Naive thymus-derived CD4-positive, alpha-beta T cell (primary cell): Measurements from ENCODE around the gene DAPP1. TPM values are rescaled to one million over a fixed set of nuclear protein-coding genes. Genes with fewer than 3 reads are reported as not detected.
A peak's percentile ranks its signal among the peaks of the same experiment; 100 is the strongest.

Experiments
- ATAC-seq: fragments of 150-1000 bp; cut with Tn5 transposase; 2 replicates; pipeline ENCODE4 v1.10.0; 2021; ENCODE audit warnings: mild to moderate bottlenecking, moderate library complexity
- CTCF ChIA-PET: fragments of 350-600 bp; sonication (Branson Sonifier 250); formaldehyde crosslinking; loops from one replicate; lab custom pipeline; 2021; ENCODE audit warnings: antibody characterized with exemption; lab: Charles Lee
- POLR2A ChIA-PET: fragments of 350-600 bp; sonication (Branson Sonifier 250); formaldehyde crosslinking; loops from one replicate; lab custom pipeline; 2021; ENCODE audit warnings: antibody characterized with exemption, inconsistent platforms; lab: Charles Lee
- DNase-seq, 9 donors: peaks; one replicate each; pipeline versions ENCODE4 v3.0.0 to v3.0.0-alpha.2; 2020 to 2022; ENCODE audit warnings: mixed read lengths in 1 of 9
- H3K27ac ChIP-seq: one replicate; pipeline ENCODE4 v1.7.0; 2013; ENCODE audit warnings: mild to moderate bottlenecking, low read depth, low read length, moderate library complexity
- H3K27me3 ChIP-seq, 2 donors: one replicate each; pipeline ENCODE4 v1.7.0; 2013; ENCODE audit warnings: low read length in 2 of 2, mild to moderate bottlenecking in 2 of 2, moderate library complexity in 2 of 2; ENCODE audit not compliant: control insufficient read depth in 2 of 2, insufficient read depth in 2 of 2
- H3K36me3 ChIP-seq, 3 experiments: 1 replicate in 2 of 3; 2 replicates in 1 of 3; pipeline ENCODE4 v1.7.0; 2013; ENCODE audit warnings: low read length in 3 of 3, mild to moderate bottlenecking in 3 of 3, moderate library complexity in 1 of 3; ENCODE audit not compliant: insufficient read depth in 3 of 3, control insufficient read depth in 2 of 3
- H3K4me1 ChIP-seq, 2 donors: one replicate each; pipeline ENCODE4 v1.7.0; 2013; ENCODE audit warnings: low read length in 2 of 2, mild to moderate bottlenecking in 2 of 2, moderate library complexity in 1 of 2; ENCODE audit not compliant: control insufficient read depth in 2 of 2, insufficient read depth in 2 of 2
- H3K4me3 ChIP-seq: 2 replicates; pipeline ENCODE4 v1.7.0; 2013; ENCODE audit warnings: mild to moderate bottlenecking, low read length
- H3K9me3 ChIP-seq, 3 experiments: 1 replicate in 2 of 3; 2 replicates in 1 of 3; pipeline ENCODE4 v1.7.0; 2013; ENCODE audit warnings: low read length in 3 of 3; ENCODE audit not compliant: control insufficient read depth in 2 of 3
- H3K27ac Mint-ChIP-seq, 9 donors: one replicate each; pipeline ENCODE4 v1.8.0; 2020 to 2022; ENCODE audit warnings: mixed read lengths in 9 of 9, mild to moderate bottlenecking in 8 of 9, moderate library complexity in 5 of 9, inconsistent platforms in 2 of 9
- H3K27me3 Mint-ChIP-seq, 5 donors: one replicate each; pipeline ENCODE4 v1.8.0; 2021 to 2022; ENCODE audit warnings: mixed read lengths in 5 of 5, mild to moderate bottlenecking in 1 of 5
- H3K36me3 Mint-ChIP-seq, 5 donors: one replicate each; pipeline ENCODE4 v1.8.0; 2020 to 2022; ENCODE audit warnings: mixed read lengths in 5 of 5, mild to moderate bottlenecking in 3 of 5, inconsistent platforms in 1 of 5
- H3K4me1 Mint-ChIP-seq, 7 donors: one replicate each; pipeline ENCODE4 v1.8.0; 2020 to 2022; ENCODE audit warnings: mixed read lengths in 7 of 7, mild to moderate bottlenecking in 3 of 7, inconsistent platforms in 1 of 7
- H3K4me3 Mint-ChIP-seq, 10 donors: one replicate each; pipeline ENCODE4 v1.8.0; 2020 to 2022; ENCODE audit warnings: mild to moderate bottlenecking in 10 of 10, mixed read lengths in 10 of 10, moderate library complexity in 6 of 10, inconsistent platforms in 2 of 10
- H3K9me3 Mint-ChIP-seq, 11 donors: one replicate each; pipeline ENCODE4 v1.8.0; 2020 to 2022; ENCODE audit warnings: mixed read lengths in 11 of 11, mild to moderate bottlenecking in 4 of 11, inconsistent platforms in 1 of 11, moderate library complexity in 1 of 11
- intact Hi-C, 2 donors: fragments of 100-400 bp; cut with micrococcal nuclease; formaldehyde crosslinking; loops; one replicate each; pipeline ENCODE4 v1.15.1; 2023
- polyA plus RNA-seq, 2 donors: library from polyadenylated mRNA; unstranded; fragments of 300-500 nt; fragmentation: Illumina TruSeq; gene quantifications; one replicate each; pipeline ENCODE4 v1.2.3, GENCODE V29; 2021
- total RNA-seq, 6 experiments: library from RNA in 5 of 6; stranded (reverse) in 5 of 6; gene quantifications; 1 replicate in 5 of 6; 2 replicates in 1 of 6; pipeline ENCODE4 v1.2.3 and lab custom pipeline; 2021 to 2026

Gene DAPP1
- total and polyA plus RNA-seq, 7 experiments from 2014 or later, result 10.9 to 49.6 (median 20.7) TPM

DNA sequence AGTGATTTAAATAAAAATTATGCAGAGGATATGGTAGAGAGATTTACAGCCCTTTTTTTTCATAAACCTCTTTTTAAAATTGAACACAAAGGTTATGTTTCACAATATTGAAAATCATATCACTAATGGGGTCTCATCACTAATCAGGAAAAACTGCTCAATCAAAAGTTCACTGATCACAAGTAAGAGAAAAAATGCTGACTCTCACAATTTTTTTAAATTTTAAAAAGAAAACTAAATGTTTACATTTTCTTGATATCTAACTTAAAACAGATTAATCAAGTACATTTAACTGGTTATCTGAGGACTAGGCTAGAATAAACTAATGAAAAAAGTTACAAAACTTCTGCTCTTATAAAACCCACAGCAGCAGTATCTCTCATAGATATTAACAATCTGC is 69.1 kb downstream of the DAPP1 start:
- H3K9me3 Mint-ChIP-seq, result no peaks in the 10 kb centered on the region
- Histone ChIP-seq H3K27me3 (no peaks in the 10 kb centered on the region), H3K9me3 (no peaks in the 10 kb centered on the region), H3K36me3 (peaks cover 2 to 22% (median 11%) of the 10 kb centered on the region in 3 experiments), H3K4me3 (no peak overlapping the region), H3K4me1 (peaks cover 0 to 4% of the 10 kb centered on the region in 2 donors), H3K27ac (no peak overlapping the region)
- no peaks in the 10 kb centered on the region for H3K27me3 Mint-ChIP-seq
- POLR2A ChIA-PET, result interaction anchor here (0.7 to 1.6 kb wide), 5 partner anchors 36 to 325 kb away, joined by 3 to 7 read pairs (median 3); partner anchors contain the start of genes DNAJB14 and TRMT10A
- H3K4me1 Mint-ChIP-seq, result peaks cover 3 to 24% (median 18%) of the 10 kb centered on the region in 7 donors
- H3K36me3 Mint-ChIP-seq, result peaks cover 0 to 9% (median 3%) of the 10 kb centered on the region in 5 donors
- intact Hi-C loops, result loop anchor here (1.0 to 5.0 kb wide), 11 partner anchors 39 to 478 kb away; partner anchors contain the start of gene DAPP1 (in 2 of the 2)
- CTCF ChIA-PET, result interaction anchor here (0.6 to 3.1 kb wide), 4 partner anchors 63 to 419 kb away, joined by 3 to 27 read pairs (median 4); no protein-coding TSS in a partner anchor
- DNase-seq (no peak), ATAC-seq (no peak)
- H3K27ac Mint-ChIP-seq, result peak overlapping the region in 1 of 9 donors; percentile 14
- H3K4me3 Mint-ChIP-seq, result no peak overlapping the region

DNA sequence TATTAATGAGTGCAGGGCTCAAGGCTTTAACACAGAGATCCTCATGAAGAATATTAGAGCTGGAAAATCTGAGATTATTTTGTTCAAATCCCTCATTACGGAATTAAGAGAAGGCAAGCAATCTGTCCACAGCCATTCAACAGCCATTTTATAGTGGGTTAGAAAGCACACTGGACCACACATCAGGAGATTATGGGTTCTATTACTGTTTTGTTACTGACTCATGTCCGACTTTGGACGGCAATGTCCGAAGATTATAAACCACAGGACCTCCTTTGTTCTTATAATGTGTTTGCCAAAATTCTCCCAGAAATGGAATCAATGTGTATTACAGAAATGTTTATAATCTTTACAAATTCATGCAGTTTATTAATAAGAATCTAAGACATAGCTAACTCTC is 69.5 kb downstream of the DAPP1 start:
- no peaks in the 10 kb centered on the region for H3K9me3 Mint-ChIP-seq
- H3K4me3 Mint-ChIP-seq, result no peak overlapping the region
- H3K36me3 Mint-ChIP-seq, result peaks cover 0 to 14% (median 7%) of the 10 kb centered on the region in 5 donors
- H3K9me3 ChIP-seq, result no peaks in the 10 kb centered on the region
- no peaks in the 10 kb centered on the region for H3K27me3 Mint-ChIP-seq
- ATAC-seq (no peak), DNase-seq (no peak)
- H3K4me1 ChIP-seq, result peaks cover 0 to 4% of the 10 kb centered on the region in 2 donors
- ChIA-PET CTCF (interaction anchor here (0.6 to 3.1 kb wide), 4 partner anchors 63 to 420 kb away, joined by 3 to 27 read pairs (median 3); no protein-coding TSS in a partner anchor), POLR2A (interaction anchor here (0.6 to 1.6 kb wide), 6 partner anchors 36 to 325 kb away, joined by 3 to 7 read pairs (median 3); partner anchors contain the start of genes DNAJB14 and TRMT10A)
- intact Hi-C loops, result loop anchor here in 1 of 2 donors (5.0 kb wide), 3 partner anchors 164 to 479 kb away; no protein-coding TSS in a partner anchor
- no peak overlapping the region for H3K27ac ChIP-seq
- H3K4me1 Mint-ChIP-seq, result peaks cover 8 to 29% (median 22%) of the 10 kb centered on the region in 7 donors
- no peaks in the 10 kb centered on the region for H3K27me3 ChIP-seq
- H3K4me3 ChIP-seq, result no peak overlapping the region
- H3K27ac Mint-ChIP-seq, result peak overlapping the region in 1 of 9 donors; percentile 14
- H3K36me3 ChIP-seq, result peaks cover 0 to 19% (median 9%) of the 10 kb centered on the region in 3 experiments

DNA sequence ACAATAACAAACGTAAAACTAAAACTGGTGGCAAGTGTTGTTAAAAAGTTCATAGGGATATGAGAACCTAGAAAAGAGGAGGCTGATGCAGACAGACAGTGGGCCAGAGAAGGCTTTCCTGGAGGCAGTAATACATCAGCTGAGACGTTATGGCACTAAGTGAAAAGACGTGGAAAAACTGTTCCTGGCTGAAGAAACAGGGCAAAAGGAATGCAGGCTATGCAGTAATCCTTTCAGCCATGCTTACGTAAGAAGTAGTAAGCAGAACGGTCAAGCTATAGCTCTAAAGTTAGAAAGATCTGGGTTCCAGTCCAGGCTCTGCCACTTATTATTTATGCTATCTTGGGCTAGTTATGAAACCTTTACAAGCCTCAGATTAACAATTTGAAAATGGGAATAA is 71.2 kb downstream of the DAPP1 start:
- ChIA-PET POLR2A (no interaction called here), CTCF (no interaction called here)
- no peak for DNase-seq
- no peaks in the 10 kb centered on the region for H3K9me3 ChIP-seq
- H3K4me1 ChIP-seq, result peaks cover under 1 to 13% of the 10 kb centered on the region in 2 donors
- peaks cover 0 to 14% (median 7%) of the 10 kb centered on the region in 5 donors for H3K36me3 Mint-ChIP-seq
- H3K4me3 ChIP-seq, result no peak overlapping the region
- H3K27ac Mint-ChIP-seq, result peak overlapping the region in 5 of 9 donors; percentile 28 to 65 (median 29)
- H3K36me3 ChIP-seq, result peaks cover 0 to 11% (median 4%) of the 10 kb centered on the region in 3 experiments
- no peaks in the 10 kb centered on the region for H3K9me3 Mint-ChIP-seq
- no peak for ATAC-seq
- H3K27ac ChIP-seq, result no peak overlapping the region
- H3K27me3 Mint-ChIP-seq, result no peaks in the 10 kb centered on the region
- intact Hi-C loops, result loop anchor here in 1 of 2 donors (5.0 kb wide), 3 partner anchors 166 to 481 kb away; no protein-coding TSS in a partner anchor
- H3K4me1 Mint-ChIP-seq, result peaks cover 13 to 42% (median 36%) of the 10 kb centered on the region in 7 donors
- H3K4me3 Mint-ChIP-seq, result no peak overlapping the region
- H3K27me3 ChIP-seq, result no peaks in the 10 kb centered on the region

DNA sequence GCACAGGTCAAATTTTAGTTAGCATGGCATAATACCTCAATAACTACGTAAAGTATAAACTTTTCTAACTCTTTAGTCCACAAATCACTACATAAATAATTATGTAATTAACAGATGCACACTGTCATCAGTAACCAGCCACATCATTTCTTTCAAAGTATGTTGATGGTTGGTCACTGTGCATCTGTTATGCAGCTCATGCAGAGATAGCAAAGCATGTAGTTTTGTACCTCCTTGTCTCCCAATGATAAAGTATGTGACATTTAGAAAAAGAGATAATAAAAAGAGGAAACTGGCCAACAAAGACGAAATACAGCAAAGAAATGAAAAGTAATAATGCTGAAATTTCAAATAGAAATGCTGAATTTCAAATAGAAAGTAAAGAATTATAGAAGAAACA is 74.7 kb downstream of the DAPP1 start:
- Mint-ChIP-seq H3K9me3 (no peaks in the 10 kb centered on the region), H3K36me3 (peaks cover 0 to 14% (median 7%) of the 10 kb centered on the region in 5 donors), H3K4me3 (peak overlapping the region in 5 of 10 donors; percentile 14 to 35 (median 29)), H3K27me3 (no peaks in the 10 kb centered on the region), H3K27ac (peak overlapping the region in 5 of 9 donors; percentile 23 to 83 (median 43)), H3K4me1 (peaks cover 25 to 68% (median 60%) of the 10 kb centered on the region in 7 donors)
- H3K9me3 ChIP-seq, result no peaks in the 10 kb centered on the region
- H3K36me3 ChIP-seq, result peaks cover 0 to 1% (median 0%) of the 10 kb centered on the region in 3 experiments
- no peak overlapping the region for H3K4me3 ChIP-seq
- no peak overlapping the region for H3K27ac ChIP-seq
- H3K27me3 ChIP-seq, result no peaks in the 10 kb centered on the region
- intact Hi-C loops, result loop anchor here (5.0 to 10.0 kb wide), 4 partner anchors 203 to 1456 kb away; partner anchors contain the start of genes METAP1 (in 1 of the 2) and PPP3CA (in 1 of the 2)
- H3K4me1 ChIP-seq, result peaks cover 13 to 25% of the 10 kb centered on the region in 2 donors
- ChIA-PET POLR2A (interaction anchor here (0.8 to 3.7 kb wide), 3 partner anchors 45 to 328 kb away, joined by 3 to 80 read pairs (median 3); partner anchors contain the start of genes DNAJB14 and TRMT10A), CTCF (interaction anchor here (0.9 to 1.3 kb wide), 2 partner anchors 51 to 58 kb away, joined by 3 read pairs; no protein-coding TSS in a partner anchor)
- no peak for ATAC-seq
- DNase-seq, result no peak

DNA sequence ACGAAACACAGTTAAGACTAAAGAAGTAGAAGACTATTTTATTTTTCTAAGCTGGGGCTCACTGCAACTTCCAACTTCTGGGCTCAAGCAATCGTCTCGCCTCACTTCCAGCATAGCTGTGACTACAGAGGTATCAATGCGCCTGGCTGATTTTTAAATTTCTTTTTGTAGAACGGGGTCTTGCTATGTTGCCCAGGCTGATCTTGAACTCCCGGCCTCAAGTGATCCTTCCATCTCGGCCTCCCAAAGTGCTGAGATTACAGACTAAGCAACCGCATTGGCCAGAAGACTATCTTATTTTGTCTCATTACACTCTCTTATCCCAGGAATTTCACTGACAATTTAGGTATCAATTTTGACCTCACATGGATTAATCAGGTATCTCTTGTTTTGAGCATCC is 76.4 kb downstream of the DAPP1 start:
- Mint-ChIP-seq H3K27ac (peak overlapping the region; percentile 96 to 99 (median 98)), H3K4me1 (peaks cover 25 to 64% (median 60%) of the 10 kb centered on the region in 7 donors), H3K4me3 (peak overlapping the region; percentile 96 to 99 (median 98)), H3K27me3 (no peaks in the 10 kb centered on the region), H3K9me3 (no peaks in the 10 kb centered on the region), H3K36me3 (peaks cover 0 to 14% (median 7%) of the 10 kb centered on the region in 5 donors)
- DNase-seq (no peak), ATAC-seq (no peak)
- Histone ChIP-seq H3K4me1 (peaks cover 13 to 25% of the 10 kb centered on the region in 2 donors), H3K4me3 (peak overlapping the region; percentile 92), H3K27ac (peak overlapping the region; percentile 96), H3K9me3 (no peaks in the 10 kb centered on the region), H3K27me3 (no peaks in the 10 kb centered on the region), H3K36me3 (no peaks in the 10 kb centered on the region)
- intact Hi-C loops, result loop anchor here (5.0 to 10.0 kb wide), 4 partner anchors 202 to 1454 kb away; partner anchors contain the start of genes METAP1 (in 1 of the 2) and PPP3CA (in 1 of the 2)
- ChIA-PET CTCF (interaction anchor here (0.6 kb wide), 1 partner anchor 10 kb away, joined by 3 read pairs; no protein-coding TSS in a partner anchor), POLR2A (interaction anchor here (1.1 to 3.7 kb wide), 2 partner anchors 54 to 328 kb away, joined by 4 to 80 read pairs; partner anchors contain the start of gene DNAJB14)

DNA sequence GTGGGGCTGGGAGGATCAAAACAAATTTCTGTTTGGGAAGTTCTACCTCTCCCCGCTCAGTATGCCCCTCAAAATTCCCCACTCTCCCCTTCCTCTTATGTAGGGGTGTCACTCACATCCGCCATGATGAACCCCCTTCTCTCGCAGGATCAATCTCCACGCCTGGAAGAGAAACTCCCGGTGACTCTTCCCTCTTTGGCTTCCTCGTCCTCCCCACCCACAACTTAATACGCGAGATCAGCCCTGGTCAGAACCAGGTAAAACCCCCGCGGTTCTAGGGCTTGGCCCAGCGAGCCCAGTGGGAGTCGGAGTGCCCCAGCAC is 77.2 kb downstream of the DAPP1 start:
- Histone ChIP-seq H3K4me3 (peak overlapping the region; percentile 92), H3K4me1 (peaks cover 13 to 25% of the 10 kb centered on the region in 2 donors), H3K27me3 (no peaks in the 10 kb centered on the region), H3K9me3 (no peaks in the 10 kb centered on the region), H3K36me3 (no peaks in the 10 kb centered on the region), H3K27ac (peak overlapping the region; percentile 96)
- Mint-ChIP-seq H3K4me1 (peaks cover 25 to 59% (median 56%) of the 10 kb centered on the region in 7 donors), H3K27me3 (no peaks in the 10 kb centered on the region), H3K9me3 (no peaks in the 10 kb centered on the region), H3K27ac (peak overlapping the region; percentile 96 to 99 (median 98)), H3K4me3 (peak overlapping the region; percentile 96 to 99 (median 98)), H3K36me3 (peaks cover 0 to 14% (median 7%) of the 10 kb centered on the region in 5 donors)
- ATAC-seq (no peak), DNase-seq (no peak)
- ChIA-PET POLR2A (interaction anchor here (0.6 to 3.7 kb wide), 13 partner anchors 23 to 1751 kb away, joined by 3 to 80 read pairs (median 4); partner anchors contain the start of genes DAPP1, DNAJB14, H2AZ1 and STPG2), CTCF (interaction anchor here (0.8 to 1.6 kb wide), 4 partner anchors 53 to 86 kb away, joined by 3 to 4 read pairs (median 4); partner anchors contain the start of gene DNAJB14)
- intact Hi-C loops, result loop anchor here (1.0 to 10.0 kb wide), 15 partner anchors 39 to 1750 kb away; partner anchors contain the start of genes DAPP1 (in 2 of the 2), METAP1 (in 2 of the 2), ADH5 (in 1 of the 2) and DNAJB14 (in 1 of the 2)
